Measurements from ENCODE around the gene TTC39A. TPM values are rescaled to one million over a fixed set of nuclear protein-coding genes. Genes with fewer than 3 reads are reported as not detected.
A peak's percentile ranks its signal among the peaks of the same experiment; 100 is the strongest.

The TTC39A gene
- total and polyA plus RNA-seq, 5 experiments from 2014 or later: 0.19 TPM; not detected in 4

- Mint-ChIP-seq H3K36me3 (no peaks in the 10 kb centered on the region), H3K4me1 (peaks cover 0 to 6% (median 0%) of the 10 kb centered on the region in 4 donors), H3K27ac (no peak overlapping the region), H3K27me3 (no peaks in the 10 kb centered on the region), H3K9me3 (no peaks in the 10 kb centered on the region), H3K4me3 (no peak overlapping the region)
- POLR2A ChIA-PET: no interaction called here
- ATAC-seq: no peak
- DNase-seq: no peak
Measured at GRCh38 chr1:51306950-51307349, 23.4 kb downstream of the TTC39A start.

GRCh38 chr1:51305371-51305823 lies 25.0 kb downstream of the TTC39A start:
- no peak overlapping the region for H3K4me3 Mint-ChIP-seq
- POLR2A ChIA-PET: no interaction called here
- H3K27ac Mint-ChIP-seq: no peak overlapping the region
- DNase-seq (no peak), ATAC-seq (no peak)
- H3K4me1 Mint-ChIP-seq: no peaks in the 10 kb centered on the region
- H3K9me3 Mint-ChIP-seq: no peaks in the 10 kb centered on the region
- H3K36me3 Mint-ChIP-seq: no peaks in the 10 kb centered on the region
- no peaks in the 10 kb centered on the region for H3K27me3 Mint-ChIP-seq

- H3K4me1 Mint-ChIP-seq: no peaks in the 10 kb centered on the region
- H3K27me3 Mint-ChIP-seq: no peaks in the 10 kb centered on the region
- no peak overlapping the region for H3K27ac Mint-ChIP-seq
- no peak for ATAC-seq
- no peaks in the 10 kb centered on the region for H3K9me3 Mint-ChIP-seq
- no peak for DNase-seq
- no peak overlapping the region for H3K4me3 Mint-ChIP-seq
- POLR2A ChIA-PET: no interaction called here
- H3K36me3 Mint-ChIP-seq: no peaks in the 10 kb centered on the region
Measured at GRCh38 chr1:51304360-51304759, 26.0 kb downstream of the TTC39A start.

- no peaks in the 10 kb centered on the region for H3K36me3 Mint-ChIP-seq
- no peaks in the 10 kb centered on the region for H3K9me3 Mint-ChIP-seq
- no peaks in the 10 kb centered on the region for H3K27me3 Mint-ChIP-seq
- peak overlapping the region in 2 of 10 donors; percentile 25 to 71 for H3K27ac Mint-ChIP-seq
- ATAC-seq (no peak), DNase-seq (no peak)
- POLR2A ChIA-PET: no interaction called here
- H3K4me1 Mint-ChIP-seq: peaks cover 0 to 1% (median 0%) of the 10 kb centered on the region in 4 donors
- H3K4me3 Mint-ChIP-seq: no peak overlapping the region
Measured at GRCh38 chr1:51303751-51304251, 26.6 kb downstream of the TTC39A start.

- peak overlapping the region in 1 of 10 donors; percentile 71 for H3K27ac Mint-ChIP-seq
- H3K36me3 Mint-ChIP-seq: no peaks in the 10 kb centered on the region
- no peaks in the 10 kb centered on the region for H3K27me3 Mint-ChIP-seq
- no peak for DNase-seq
- H3K4me1 Mint-ChIP-seq: peaks cover 0 to 6% (median 1%) of the 10 kb centered on the region in 4 donors
- H3K9me3 Mint-ChIP-seq: no peaks in the 10 kb centered on the region
- POLR2A ChIA-PET: no interaction called here
- ATAC-seq: no peak
- no peak overlapping the region for H3K4me3 Mint-ChIP-seq
Measured at GRCh38 chr1:51303315-51303714, 27.0 kb downstream of the TTC39A start.

- ATAC-seq: no peak
- no peaks in the 10 kb centered on the region for H3K36me3 Mint-ChIP-seq
- H3K4me1 Mint-ChIP-seq: peaks cover 0 to 12% (median 3%) of the 10 kb centered on the region in 4 donors
- POLR2A ChIA-PET: no interaction called here
- no peak for DNase-seq
- no peak overlapping the region for H3K27ac Mint-ChIP-seq
- H3K4me3 Mint-ChIP-seq: no peak overlapping the region
- no peaks in the 10 kb centered on the region for H3K9me3 Mint-ChIP-seq
- peaks cover 0 to 3% (median 0%) of the 10 kb centered on the region in 5 donors for H3K27me3 Mint-ChIP-seq
Measured at GRCh38 chr1:51302746-51303145, 27.6 kb downstream of the TTC39A start.

GRCh38 chr1:51302270-51302669 lies 28.1 kb downstream of the TTC39A start:
- DNase-seq (no peak), ATAC-seq (no peak)
- Mint-ChIP-seq H3K9me3 (no peaks in the 10 kb centered on the region), H3K4me3 (no peak overlapping the region), H3K27ac (peak overlapping the region in 1 of 10 donors; percentile 59), H3K36me3 (no peaks in the 10 kb centered on the region), H3K27me3 (peaks cover 0 to 6% (median 0%) of the 10 kb centered on the region in 5 donors), H3K4me1 (peaks cover 3 to 16% (median 7%) of the 10 kb centered on the region in 4 donors)
- POLR2A ChIA-PET: no interaction called here

GRCh38 chr1:51301844-51302162 lies 28.6 kb downstream of the TTC39A start:
- ATAC-seq (no peak), DNase-seq (no peak)
- POLR2A ChIA-PET: no interaction called here
- peaks cover 7 to 21% (median 9%) of the 10 kb centered on the region in 4 donors for H3K4me1 Mint-ChIP-seq
- no peaks in the 10 kb centered on the region for H3K9me3 Mint-ChIP-seq
- H3K27ac Mint-ChIP-seq: no peak overlapping the region
- H3K36me3 Mint-ChIP-seq: no peaks in the 10 kb centered on the region
- H3K27me3 Mint-ChIP-seq: peaks cover 0 to 6% (median 0%) of the 10 kb centered on the region in 5 donors
- no peak overlapping the region for H3K4me3 Mint-ChIP-seq

- no peak overlapping the region for H3K4me3 Mint-ChIP-seq
- H3K4me1 Mint-ChIP-seq: peaks cover 11 to 26% (median 12%) of the 10 kb centered on the region in 4 donors
- POLR2A ChIA-PET: no interaction called here
- peaks cover 0 to 6% (median 0%) of the 10 kb centered on the region in 5 donors for H3K27me3 Mint-ChIP-seq
- no peaks in the 10 kb centered on the region for H3K36me3 Mint-ChIP-seq
- no peaks in the 10 kb centered on the region for H3K9me3 Mint-ChIP-seq
- DNase-seq: no peak
- H3K27ac Mint-ChIP-seq: peak overlapping the region in 1 of 10 donors; percentile 14
- no peak for ATAC-seq
Measured at GRCh38 chr1:51301152-51301843, 29.1 kb downstream of the TTC39A start.

GRCh38 chr1:51299981-51300670 lies 30.2 kb downstream of the TTC39A start:
- POLR2A ChIA-PET: no interaction called here
- DNase-seq: no peak
- H3K27ac Mint-ChIP-seq: no peak overlapping the region
- H3K9me3 Mint-ChIP-seq: no peaks in the 10 kb centered on the region
- peaks cover 0 to 6% (median 0%) of the 10 kb centered on the region in 5 donors for H3K27me3 Mint-ChIP-seq
- peaks cover 11 to 29% (median 14%) of the 10 kb centered on the region in 4 donors for H3K4me1 Mint-ChIP-seq
- no peak overlapping the region for H3K4me3 Mint-ChIP-seq
- no peak for ATAC-seq
- H3K36me3 Mint-ChIP-seq: no peaks in the 10 kb centered on the region

GRCh38 chr1:51299185-51299885 lies 31.0 kb downstream of the TTC39A start:
- H3K4me3 Mint-ChIP-seq: no peak overlapping the region
- H3K27me3 Mint-ChIP-seq: peaks cover 0 to 6% (median 0%) of the 10 kb centered on the region in 5 donors
- H3K4me1 Mint-ChIP-seq: peaks cover 11 to 29% (median 15%) of the 10 kb centered on the region in 4 donors
- DNase-seq (no peak), ATAC-seq (no peak)
- POLR2A ChIA-PET: no interaction called here
- no peak overlapping the region for H3K27ac Mint-ChIP-seq
- no peaks in the 10 kb centered on the region for H3K9me3 Mint-ChIP-seq
- no peaks in the 10 kb centered on the region for H3K36me3 Mint-ChIP-seq

GRCh38 chr1:51298322-51298705 lies 32.0 kb downstream of the TTC39A start:
- ATAC-seq (no peak), DNase-seq (no peak)
- Mint-ChIP-seq H3K36me3 (no peaks in the 10 kb centered on the region), H3K27ac (peak overlapping the region in 2 of 10 donors; percentile 29 to 39), H3K27me3 (peaks cover 0 to 6% (median 0%) of the 10 kb centered on the region in 5 donors), H3K9me3 (no peaks in the 10 kb centered on the region), H3K4me3 (peak overlapping the region in 2 of 10 donors; percentile 15 to 57), H3K4me1 (peaks cover 11 to 29% (median 15%) of the 10 kb centered on the region in 4 donors)
- POLR2A ChIA-PET: no interaction called here
